HepG2 (cell line): ENCODE data around the gene GSK3A. TPM values are rescaled to one million over a fixed set of nuclear protein-coding genes. Genes with fewer than 3 reads are reported as not detected.

Experiments used
- ATAC-seq: fragments of 200-7000 bp; cut with Tn5 transposase; 3 replicates; pipeline ENCODE4 v1.9.1; 2020; ENCODE audit warnings: mild to moderate bottlenecking, moderate library complexity
- BruUV-seq: library from RNA; stranded (reverse); fragments of 400-500 nt; replicated peaks from 2 replicates; lab custom pipeline; 2021; lab: Mats Ljungman, UMichigan
- CTCF ChIA-PET: fragments of 300-600 bp; formaldehyde crosslinking; extraction: SDS; loops from one replicate; lab custom pipeline; 2021; ENCODE audit warnings: low total read pairs, inconsistent platforms, low intra/inter-chr PET ratio; lab: Yijun Ruan, JAX
- POLR2A ChIA-PET: fragments of 350-600 bp; sonication (Branson Sonifier 250); formaldehyde crosslinking; loops from one replicate; lab custom pipeline; 2020; ENCODE audit warnings: antibody characterized with exemption, inconsistent platforms; lab: Yijun Ruan, JAX
- DNase-seq: peaks from one replicate; pipeline ENCODE4 v3.0.0-alpha.2; 2015; ENCODE audit warnings: low spot score
- FAIRE-seq: peaks from 3 replicates; lab custom pipeline; 2011; peaks lifted over from hg19 to GRCh38; lab: Jason Lieb, UNC
- H2AFZ ChIP-seq: one replicate; pipeline ENCODE4 v1.6.1; 2011; ENCODE audit warnings: low read length, inconsistent platforms
- H3K27ac ChIP-seq: fragments of 300-600 bp; 3 replicates; pipeline ENCODE4 v1.8.0; 2011; ENCODE audit warnings: mixed run types, mild to moderate bottlenecking, mixed read lengths, low read length, inconsistent platforms; ENCODE audit not compliant: insufficient read depth; ENCODE audit errors: extremely low read length
- H3K27me3 ChIP-seq, 2 experiments: fragments of 200-600 bp in 1 of 2; 2 replicates in 1 of 2; 3 replicates in 1 of 2; pipeline versions ENCODE4 v1.6.0 to v1.8.0; 2011; ENCODE audit warnings: low read length in 2 of 2, mild to moderate bottlenecking in 2 of 2, moderate library complexity in 2 of 2, inconsistent platforms in 1 of 2; ENCODE audit not compliant: insufficient read depth in 2 of 2, control insufficient read depth in 1 of 2
- H3K36me3 ChIP-seq, 2 experiments: fragments of 200-600 bp in 1 of 2; replicated peaks in 1 of 2; 2 replicates in 1 of 2; 3 replicates in 1 of 2; pipeline versions ENCODE4 v1.5.1 to v1.8.0; 2011; ENCODE audit warnings: low read length in 2 of 2, inconsistent platforms in 1 of 2; ENCODE audit not compliant: insufficient read depth in 2 of 2, control insufficient read depth in 1 of 2
- H3K4me1 ChIP-seq: 2 replicates; pipeline ENCODE4 v1.5.1; 2012; ENCODE audit warnings: low read length, inconsistent platforms; ENCODE audit not compliant: insufficient read depth
- H3K4me2 ChIP-seq: 2 replicates; pipeline ENCODE4 v1.6.0; 2011; ENCODE audit warnings: low read depth, low read length, inconsistent platforms
- H3K4me3 ChIP-seq, 3 experiments: fragments of 200-600 bp in 1 of 3; sonication (generic), shearing (Covaris generic) in 1 of 3; replicated peaks in 1 of 3; 2 replicates each; pipeline ENCODE4 v1.5.1; 2011 to 2016; ENCODE audit warnings: low read length in 3 of 3, inconsistent platforms in 2 of 3, low read depth in 2 of 3, mild to moderate bottlenecking in 2 of 3, control low read depth in 1 of 3, mixed read lengths in 1 of 3; ENCODE audit not compliant: insufficient read depth in 1 of 3
- H3K79me2 ChIP-seq: one replicate; pipeline ENCODE4 v1.6.1; 2011; ENCODE audit warnings: low read length, inconsistent platforms; ENCODE audit not compliant: insufficient read depth
- H3K9ac ChIP-seq: 2 replicates; pipeline ENCODE4 v1.6.0; 2011; ENCODE audit warnings: mild to moderate bottlenecking, low read depth, low read length, inconsistent platforms; ENCODE audit not compliant: insufficient read depth
- H3K9me3 ChIP-seq: 2 replicates; pipeline ENCODE4 v1.5.1; 2012; ENCODE audit warnings: mild to moderate bottlenecking, low read length
- H4K20me1 ChIP-seq: 2 replicates; pipeline ENCODE4 v1.6.0; 2011; ENCODE audit warnings: inconsistent platforms, mild to moderate bottlenecking, low read length, moderate library complexity; ENCODE audit not compliant: insufficient read depth
- CC2D1A ChIP-seq: sonication (generic); formaldehyde crosslinking; IDR thresholded peaks from 2 replicates; pipeline ENCODE4 v1.8.1; 2023; ENCODE audit warnings: mild to moderate bottlenecking, missing genetic modification reagents
- CHD4 ChIP-seq: fragments of 200-600 bp; sonication (generic); IDR thresholded peaks from 2 replicates; pipeline ENCODE4 v1.7.0; 2017; ENCODE audit warnings: mild to moderate bottlenecking, low read length, borderline replicate concordance
- MXD4 ChIP-seq: IDR thresholded peaks from 2 replicates; pipeline ENCODE4 v1.6.1; 2016; ENCODE audit warnings: mild to moderate bottlenecking, missing biosample characterization, missing genetic modification reagents
- PHF8 ChIP-seq: sonication (generic); formaldehyde crosslinking; IDR thresholded peaks from 2 replicates; pipeline ENCODE4 v1.5.0; 2020; ENCODE audit warnings: missing genetic modification reagents
- SIN3A ChIP-seq: IDR thresholded peaks from 2 replicates; pipeline ENCODE4 v1.6.1; 2011; ENCODE audit warnings: low read depth, mild to moderate bottlenecking, control low read depth, low read length, borderline replicate concordance
- SKI ChIP-seq: fragments of 450-650 bp; IDR thresholded peaks from one replicate; pipeline ENCODE4 v1.6.1; 2018; ENCODE audit warnings: mild to moderate bottlenecking; ENCODE audit not compliant: partially characterized antibody
- SMARCC2 ChIP-seq: fragments of 450-650 bp; IDR thresholded peaks from 2 replicates; pipeline ENCODE4 v1.6.1; 2017; ENCODE audit warnings: antibody characterized with exemption, mild to moderate bottlenecking
- SNAPC2 ChIP-seq: sonication (generic); formaldehyde crosslinking; IDR thresholded peaks from 2 replicates; pipeline ENCODE4 v1.8.1; 2022; ENCODE audit warnings: mild to moderate bottlenecking, missing genetic modification reagents
- YEATS4 ChIP-seq: sonication (generic); formaldehyde crosslinking; IDR thresholded peaks from 2 replicates; pipeline ENCODE4 v1.4.0; 2020; ENCODE audit warnings: missing genetic modification reagents, borderline replicate concordance
- ZBED4 ChIP-seq: sonication (generic); formaldehyde crosslinking; IDR thresholded peaks from 2 replicates; pipeline ENCODE4 v1.4.0; 2020; ENCODE audit warnings: missing genetic modification reagents, borderline replicate concordance
- ZNF160 ChIP-seq: sonication (generic); formaldehyde crosslinking; IDR thresholded peaks from 2 replicates; pipeline ENCODE4 v1.8.0; 2022; ENCODE audit warnings: mild to moderate bottlenecking, inconsistent platforms, missing genetic modification reagents
- ZNF180 ChIP-seq: sonication (generic); formaldehyde crosslinking; IDR thresholded peaks from 2 replicates; pipeline ENCODE4 v1.4.0; 2020; ENCODE audit warnings: low read depth, missing genetic modification reagents, borderline replicate concordance
- ZNF281 ChIP-seq: sonication (generic); formaldehyde crosslinking; IDR thresholded peaks from 2 replicates; pipeline ENCODE4 v1.4.0; 2020; ENCODE audit warnings: missing genetic modification reagents, borderline replicate concordance
- ZNF558 ChIP-seq: sonication (generic); formaldehyde crosslinking; IDR thresholded peaks from 2 replicates; pipeline ENCODE4 v1.9.0; 2022; ENCODE audit warnings: mild to moderate bottlenecking, missing genetic modification reagents, borderline replicate concordance
- WGBS: methylation state at CpG from one replicate; pipeline ENCODE4 v1.1.6; 2017; ENCODE audit warnings: low lambda C conversion rate; 5-methylcytosine and 5-hydroxymethylcytosine counted together
- in situ Hi-C: cut with HindIII; loops from 2 replicates; pipeline ENCODE4 v1.10.0; 2017; ENCODE audit warnings: low pct_unique_long_range_greater_than_20kb; ENCODE audit not compliant: extremely low pct_ligation_motif_present
- intact Hi-C: fragments of 100-400 bp; cut with micrococcal nuclease; formaldehyde crosslinking; loops from one replicate; pipeline ENCODE4 v1.10.0; 2022; ENCODE audit not compliant: unreplicated experiment
- polyA plus RNA-seq, 8 experiments: library from polyadenylated mRNA; depleted of rRNA in 3 of 8; stranded (reverse) in 7 of 8; unstranded in 1 of 8; fragments of >200 nt; fragmentation: Illumina TruSeq in 4 of 8; extraction: Trizol in 4 of 8; gene quantifications; 2 replicates each; pipeline versions ENCODE4 v1.2.1 to v1.2.3, GENCODE V29; 2011 to 2016; ENCODE audit warnings: low read depth in 4 of 8, missing spikeins in 1 of 8, mixed read lengths in 1 of 8; ENCODE audit not compliant: insufficient read depth in 1 of 8
- total RNA-seq, 5 experiments: library from RNA; depleted of rRNA; stranded (reverse); fragments of >200 nt; fragmentation: Illumina TruSeq; extraction: Trizol; gene quantifications; 2 replicates each; pipeline ENCODE4 v1.2.3, GENCODE V29; 2016; ENCODE audit warnings: low read depth in 1 of 5

The GSK3A gene
- total and polyA plus RNA-seq, 2 of the 13 experiments (the other 11 are each of a cell fraction or from before 2014, with no cell fraction given): 16.9 to 52.5 TPM

- TF ChIP-seq ZNF281: peak; percentile 60; the same call in 1 of the 2 replicates
Measured at GRCh38 chr19:42270346-42271044, 28.1 kb upstream of the GSK3A start (continued).

- FAIRE-seq (no peak), ATAC-seq (no peak), DNase-seq (no peak)
- no peak overlapping the region for H2AFZ ChIP-seq
- H3K27ac ChIP-seq: peak overlapping the region; percentile 76
- ChIA-PET POLR2A (interaction anchor here (0.7 to 3.2 kb wide), 9 partner anchors 11 to 27 kb away, joined by 3 to 44 read pairs (median 3); no protein-coding TSS in a partner anchor), CTCF (no interaction called here)
- in situ Hi-C loops: no loop called here
- H4K20me1 ChIP-seq: no peaks in the 10 kb centered on the region
- no peaks in the 10 kb centered on the region; a peak in 1 of 5 replicates for H3K27me3 ChIP-seq
- peak overlapping the region; percentile 73 to 81 (median 75) for H3K4me3 ChIP-seq
- H3K9ac ChIP-seq: peak overlapping the region; percentile 90
- H3K9me3 ChIP-seq: no peaks in the 10 kb centered on the region
- H3K4me1 ChIP-seq: peaks cover 29% of the 10 kb centered on the region
- TSS peak; percentile 46 for BruUV-seq
- 16% methylated on average over 10 of the region's 10 CpGs for WGBS
- intact Hi-C loops: loop anchor here (1.0 kb wide), 1 partner anchor 12 kb away; no protein-coding TSS in a partner anchor
- H3K4me2 ChIP-seq: peak overlapping the region; percentile 96
- H3K79me2 ChIP-seq: peaks cover 19% of the 10 kb centered on the region
- H3K36me3 ChIP-seq: peaks cover 5 to 17% of the 10 kb centered on the region in 2 experiments; a peak in 3 of 5 replicates
- TF ChIP-seq ZNF180 (no peak), CC2D1A (no peak), SIN3A (peak; percentile 24; the same call in 1 of the 2 replicates), SKI (no peak), YEATS4 (CRISPR knock-in tag) (no peak), CHD4 (no peak), MXD4 (CRISPR knock-in tag) (no peak), ZNF558 (CRISPR knock-in tag) (no peak), SMARCC2 (no peak), ZBED4 (CRISPR knock-in tag) (no peak), ZNF160 (no peak), SNAPC2 (CRISPR knock-in tag) (no peak), PHF8 (CRISPR knock-in tag) (no peak)
Measured at GRCh38 chr19:42269478-42270345, 27.3 kb upstream of the GSK3A start.
